Anterior cingulate cortex (tissue), 58 donors: ENCODE data around the gene FAM185A.
"Not testable (repeated sequence)": the region's sequence is repeated elsewhere in the genome, so short reads cannot be mapped to it uniquely, and the experiment has no call there.

ENCODE experiments used
- DNase-seq, 58 donors: peaks; one replicate each; lab custom pipeline; 2025; lab: John Stamatoyannopoulos, UW

The FAM185A gene

GRCh38 chr7:102823390-102824119 lies 74.8 kb downstream of the FAM185A start:
- DNase-seq, result no peak

- no peak for DNase-seq
Measured at GRCh38 chr7:102828286-102828685, 79.5 kb downstream of the FAM185A start.

DNA sequence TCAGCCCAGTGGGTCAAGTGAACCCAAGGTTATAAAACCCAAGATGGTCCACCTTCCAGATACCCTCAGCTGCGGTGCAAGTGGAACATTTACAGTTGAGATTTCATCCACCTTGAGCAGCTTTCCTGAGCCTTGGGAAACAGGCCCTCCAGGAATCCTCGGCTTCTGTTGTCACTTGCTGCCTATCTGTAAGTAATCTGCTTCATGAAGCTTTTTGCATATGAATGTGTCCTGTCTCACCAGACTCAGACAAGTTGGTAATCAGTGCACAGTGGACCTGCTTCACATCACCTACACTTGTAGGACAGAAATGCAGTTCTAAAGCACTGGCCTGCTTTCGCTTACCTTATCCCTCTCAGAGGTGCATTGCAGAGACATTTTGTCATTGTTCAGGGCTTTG lies 80.3 kb downstream of the FAM185A start:
- no peak for DNase-seq

GRCh38 chr7:102830197-102830596 lies 81.4 kb downstream of the FAM185A start:
- peak in 3 of 58 donors; percentile 2 to 48 (median 12) for DNase-seq

DNA sequence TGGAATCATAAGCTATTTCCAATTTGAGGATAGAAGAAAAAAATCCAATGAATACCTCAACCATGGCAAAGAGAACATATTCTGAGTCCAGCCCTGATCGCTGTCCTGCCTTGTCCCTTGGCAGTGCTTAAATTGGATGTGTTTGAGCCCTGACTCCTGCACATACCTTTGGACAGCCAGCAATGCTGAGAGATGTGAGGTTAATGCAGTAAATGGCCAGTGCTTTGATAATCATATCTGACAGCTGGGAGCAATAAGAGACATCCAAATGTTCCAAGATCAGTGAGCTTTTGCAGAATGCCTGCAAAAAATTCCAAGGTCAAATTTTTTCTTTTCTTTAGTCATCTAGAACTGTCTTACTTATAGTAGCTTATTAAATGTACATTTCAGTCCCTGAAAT lies 83.9 kb downstream of the FAM185A start:
- no peak for DNase-seq

DNA sequence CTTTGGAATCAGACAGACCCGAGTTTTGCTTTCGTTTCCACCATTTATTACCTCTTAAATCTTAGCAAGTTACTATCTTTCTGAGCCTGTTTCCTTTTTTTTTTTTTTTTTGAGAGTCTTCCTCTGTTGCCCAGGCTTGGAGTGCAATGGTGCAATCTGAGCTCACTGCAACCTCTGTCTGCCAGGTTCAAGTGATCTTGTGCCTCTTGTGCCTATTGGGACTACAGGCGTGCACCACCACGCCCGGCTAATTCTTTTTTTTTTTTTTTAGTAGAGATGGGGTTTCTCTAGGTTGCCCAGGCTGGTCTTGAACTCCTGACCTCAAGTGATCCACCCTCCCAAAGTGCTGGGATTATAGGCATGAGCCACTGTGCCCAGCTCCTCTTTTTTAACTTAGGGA lies 84.5 kb downstream of the FAM185A start:
- no peak for DNase-seq

DNA sequence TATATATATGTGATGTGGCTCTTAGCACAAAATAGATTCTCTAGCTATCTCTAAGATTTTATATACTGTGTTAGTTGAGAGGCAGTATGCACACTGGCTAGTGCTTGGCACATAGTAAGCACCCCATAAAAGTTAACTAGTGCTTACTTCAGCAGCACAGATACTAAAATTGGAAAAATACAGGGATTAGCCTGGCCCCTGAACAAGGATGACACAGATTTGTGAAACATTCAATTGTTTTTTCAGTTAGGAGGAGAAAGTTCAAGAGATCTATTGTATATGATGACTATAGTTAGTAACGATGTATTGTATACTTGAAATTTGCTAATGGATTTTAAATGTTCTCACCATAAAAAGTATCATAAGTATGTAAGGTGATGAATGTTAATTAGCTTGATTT lies 85.7 kb downstream of the FAM185A start:
- no peak for DNase-seq

DNA sequence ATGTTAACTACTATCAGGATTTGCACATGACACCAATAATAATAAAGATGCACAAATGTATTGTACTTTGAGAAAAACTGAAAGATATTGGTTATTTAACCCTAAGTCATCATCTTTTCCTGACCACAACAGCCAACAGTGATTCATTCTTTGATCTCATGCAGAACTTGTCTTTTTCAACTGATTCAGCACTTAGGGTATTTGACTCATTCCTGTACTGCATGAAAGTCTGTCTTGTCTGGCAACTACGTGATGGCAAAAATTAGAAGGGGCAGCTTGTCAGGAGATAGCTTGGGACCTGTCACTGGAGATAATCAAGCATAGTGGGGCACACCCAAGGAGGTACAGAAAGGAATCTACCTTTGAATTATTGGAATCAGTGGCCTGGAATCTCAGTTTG lies 86.2 kb downstream of the FAM185A start:
- no peak for DNase-seq

- no peak for DNase-seq
Measured at GRCh38 chr7:102836191-102836919, 87.6 kb downstream of the FAM185A start.

- no peak for DNase-seq
Measured at GRCh38 chr7:102836977-102837376, 88.2 kb downstream of the FAM185A start.

DNA sequence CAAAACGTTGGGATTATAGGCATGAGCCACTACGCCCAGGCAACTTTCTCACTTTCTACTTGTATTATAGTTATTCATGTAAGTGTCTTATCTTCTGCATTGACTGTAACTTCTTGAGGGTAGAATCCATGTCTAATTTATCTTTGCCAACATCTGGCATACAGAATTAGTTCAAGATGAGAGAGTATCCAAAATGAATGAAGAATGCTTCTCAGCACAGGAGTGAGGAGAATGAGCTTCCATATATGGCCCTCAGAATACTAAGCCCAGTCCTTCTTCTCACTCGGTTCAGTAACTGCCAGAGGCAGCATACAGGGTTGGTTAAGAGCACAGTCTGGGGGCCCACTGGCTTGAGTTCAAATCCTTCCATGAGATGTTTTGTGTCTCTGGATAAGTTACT lies 89.0 kb downstream of the FAM185A start:
- no peak for DNase-seq

GRCh38 chr7:102838572-102839101 lies 89.8 kb downstream of the FAM185A start:
- not testable (repeated sequence) for DNase-seq

GRCh38 chr7:102840404-102840803 lies 91.6 kb downstream of the FAM185A start:
- no peak for DNase-seq

GRCh38 chr7:102841290-102841689 lies 92.5 kb downstream of the FAM185A start:
- peak in 17 of 58 donors; percentile 1 to 53 (median 4) for DNase-seq

- no peak for DNase-seq
Measured at GRCh38 chr7:102842284-102842683, 93.5 kb downstream of the FAM185A start.

- DNase-seq, result no peak
Measured at GRCh38 chr7:102843850-102844249, 95.1 kb downstream of the FAM185A start.

DNA sequence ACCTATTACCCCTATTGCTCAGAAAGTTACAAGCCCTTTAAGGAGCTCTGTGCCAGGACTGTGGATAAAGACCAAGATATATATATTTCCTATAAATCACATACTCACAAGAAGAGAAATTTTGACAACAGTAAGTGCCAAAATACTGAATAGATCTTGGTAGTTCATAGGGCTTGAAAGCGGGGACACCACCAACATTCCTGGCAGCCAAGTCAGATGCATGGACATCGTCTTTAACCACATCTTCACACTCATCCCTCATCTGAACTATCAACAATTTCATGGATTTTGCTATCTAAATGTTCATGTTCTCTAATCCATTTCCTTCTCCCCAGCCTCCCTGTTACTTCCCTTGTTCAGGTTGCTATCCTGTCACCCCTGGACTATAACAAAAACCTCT lies 96.5 kb downstream of the FAM185A start:
- no peak for DNase-seq

DNA sequence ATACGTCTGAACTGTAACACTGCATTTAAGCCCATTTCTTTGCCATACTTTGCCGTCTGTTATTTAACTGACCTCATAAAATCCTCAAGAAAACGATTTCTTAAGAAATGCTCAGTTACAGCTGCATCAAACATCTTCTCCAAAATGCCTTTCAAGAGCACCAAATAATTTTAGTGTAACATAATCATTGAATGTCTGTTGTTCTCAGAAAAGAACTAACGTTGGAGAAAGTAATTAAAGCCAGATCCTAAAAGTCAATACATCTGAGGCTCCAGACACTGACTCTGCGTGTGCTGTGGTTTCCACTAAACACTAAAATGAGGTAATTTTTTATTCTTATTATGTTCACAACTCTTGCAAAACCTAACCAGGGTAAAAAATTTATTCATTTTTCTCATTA lies 100.3 kb downstream of the FAM185A start:
- DNase-seq, result no peak

- DNase-seq, result no peak
Measured at GRCh38 chr7:102849538-102849937, 100.7 kb downstream of the FAM185A start.

DNA sequence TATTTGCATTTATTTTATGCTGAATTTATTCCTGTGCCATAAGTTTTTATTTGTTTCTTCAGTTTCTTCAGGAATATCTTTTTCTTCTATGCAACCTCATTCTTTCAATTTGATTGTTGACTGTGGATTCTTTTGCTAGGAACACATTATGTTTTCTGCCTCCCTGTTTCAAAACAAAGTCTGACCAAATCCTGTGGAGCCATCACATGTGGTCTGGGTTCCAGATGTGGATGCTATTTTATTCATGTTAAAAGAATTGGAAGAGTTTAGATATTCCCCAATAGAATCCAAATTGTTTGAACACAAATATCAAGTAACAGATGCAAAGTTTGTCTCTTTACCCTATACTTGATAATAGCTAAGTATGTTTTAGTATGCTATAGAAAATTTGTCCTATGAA lies 107.2 kb downstream of the FAM185A start:
- no peak for DNase-seq
